ENCODE data around the gene SIDT2. TPM values are rescaled to one million over a fixed set of nuclear protein-coding genes. Genes with fewer than 3 reads are reported as not detected.
"Not testable (repeated sequence)": the region's sequence is repeated elsewhere in the genome, so short reads cannot be mapped to it uniquely, and the experiment has no call there.

The SIDT2 gene
- total and polyA plus RNA-seq, 5 donors, result 28.6 to 57.4 (median 39.1) TPM

DNA sequence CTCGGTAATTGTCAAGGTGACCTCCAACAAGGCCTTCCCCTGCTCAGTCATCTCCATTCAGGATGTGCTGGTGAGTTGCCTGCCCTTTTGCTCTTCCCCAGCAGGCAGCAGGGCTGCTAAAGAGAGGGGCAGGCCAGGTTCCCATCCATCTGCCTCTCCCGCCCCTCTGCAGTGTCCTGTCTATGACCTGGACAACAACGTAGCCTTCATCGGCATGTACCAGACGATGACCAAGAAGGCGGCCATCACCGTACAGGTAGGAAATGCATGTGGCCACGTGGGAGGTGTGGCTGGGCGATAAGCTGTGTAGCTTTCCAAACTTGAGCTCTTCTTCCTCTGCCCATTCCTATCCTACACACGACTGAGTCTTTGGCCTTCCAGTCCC, 4.0 kb downstream of the SIDT2 start:
- intact Hi-C loops (cut with DNase I), result loop anchor here in 2 of 4 donors (5.0 kb wide), 2 partner anchors 35 to 45 kb away; no protein-coding TSS in a partner anchor
- Histone ChIP-seq H3K4me1 (ENCODE audit: control insufficient read depth, insufficient read depth, low read length) (peaks cover 17% of the 10 kb centered on the region), H3K27ac (ENCODE audit: low read length) (no peak overlapping the region), H3K4me3 (ENCODE audit: low read length) (no peak overlapping the region), H3K9me3 (ENCODE audit: control insufficient read depth, low read length) (no peaks in the 10 kb centered on the region), H3K27me3 (ENCODE audit: control insufficient read depth, insufficient read depth) (no peaks in the 10 kb centered on the region)
- WGBS, result 91% methylated on average over 10 of the region's 10 CpGs
- peak in 2 of 3 donors; percentile 26 to 35 for DNase-seq
- ATAC-seq, result no peak

- H3K9me3 ChIP-seq (ENCODE audit: control insufficient read depth, low read length); H3K27me3 ChIP-seq (ENCODE audit: control insufficient read depth, insufficient read depth); H3K27ac ChIP-seq (ENCODE audit: low read length); H3K4me3 ChIP-seq (ENCODE audit: low read length); ATAC-seq: not testable (repeated sequence)
- peak in 1 of 3 donors; percentile 13 for DNase-seq
- peaks cover 17% of the 10 kb centered on the region for H3K4me1 ChIP-seq (ENCODE audit: control insufficient read depth, insufficient read depth, low read length)
- intact Hi-C loops (cut with DNase I), result loop anchor here in 2 of 4 donors (5.0 kb wide), 2 partner anchors 34 to 44 kb away; no protein-coding TSS in a partner anchor
- 94% methylated on average over 13 of the region's 13 CpGs for WGBS
These were observed 4.6 kb downstream of the SIDT2 start for GRCh38 chr11:117183178-117183577.

DNA sequence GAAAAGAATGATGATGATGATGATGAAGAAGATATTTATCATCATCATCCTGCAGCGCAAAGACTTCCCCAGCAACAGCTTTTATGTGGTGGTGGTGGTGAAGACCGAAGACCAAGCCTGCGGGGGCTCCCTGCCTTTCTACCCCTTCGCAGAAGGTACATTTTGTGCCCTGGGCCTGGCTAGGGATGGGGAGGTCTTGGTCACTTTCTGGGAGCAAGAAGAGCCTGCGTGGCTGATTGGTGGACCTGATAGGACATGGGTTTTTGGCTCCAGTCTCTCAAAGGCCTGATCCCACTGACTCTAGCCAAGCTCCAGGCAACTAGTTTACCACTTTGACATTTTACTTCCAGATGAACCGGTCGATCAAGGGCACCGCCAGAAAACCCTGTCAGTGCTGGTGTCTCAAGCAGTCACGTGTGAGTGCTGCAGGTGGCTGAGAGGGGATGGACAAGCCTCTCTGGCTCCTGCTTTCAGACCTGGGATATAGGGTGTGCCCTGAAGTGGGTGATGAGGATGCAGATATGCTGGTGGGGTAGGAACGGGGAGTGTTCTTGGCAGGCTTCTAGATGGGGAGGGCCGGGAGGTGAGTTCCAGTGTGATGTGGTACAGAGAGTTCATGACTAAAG, 5.3 kb downstream of the SIDT2 start:
- Histone ChIP-seq H3K4me3 (ENCODE audit: low read length) (no peak overlapping the region), H3K27me3 (ENCODE audit: control insufficient read depth, insufficient read depth) (no peaks in the 10 kb centered on the region), H3K4me1 (ENCODE audit: control insufficient read depth, insufficient read depth, low read length) (peaks cover 15% of the 10 kb centered on the region), H3K27ac (ENCODE audit: low read length) (no peak overlapping the region), H3K9me3 (ENCODE audit: control insufficient read depth, low read length) (no peaks in the 10 kb centered on the region)
- ATAC-seq (no peak), DNase-seq (peak in 1 of 3 donors; percentile 17)
- WGBS, result 88% methylated on average over 11 of the region's 11 CpGs
- intact Hi-C loops (cut with DNase I), result loop anchor here in 2 of 4 donors (5.0 kb wide), 2 partner anchors 33 to 43 kb away; no protein-coding TSS in a partner anchor

DNA sequence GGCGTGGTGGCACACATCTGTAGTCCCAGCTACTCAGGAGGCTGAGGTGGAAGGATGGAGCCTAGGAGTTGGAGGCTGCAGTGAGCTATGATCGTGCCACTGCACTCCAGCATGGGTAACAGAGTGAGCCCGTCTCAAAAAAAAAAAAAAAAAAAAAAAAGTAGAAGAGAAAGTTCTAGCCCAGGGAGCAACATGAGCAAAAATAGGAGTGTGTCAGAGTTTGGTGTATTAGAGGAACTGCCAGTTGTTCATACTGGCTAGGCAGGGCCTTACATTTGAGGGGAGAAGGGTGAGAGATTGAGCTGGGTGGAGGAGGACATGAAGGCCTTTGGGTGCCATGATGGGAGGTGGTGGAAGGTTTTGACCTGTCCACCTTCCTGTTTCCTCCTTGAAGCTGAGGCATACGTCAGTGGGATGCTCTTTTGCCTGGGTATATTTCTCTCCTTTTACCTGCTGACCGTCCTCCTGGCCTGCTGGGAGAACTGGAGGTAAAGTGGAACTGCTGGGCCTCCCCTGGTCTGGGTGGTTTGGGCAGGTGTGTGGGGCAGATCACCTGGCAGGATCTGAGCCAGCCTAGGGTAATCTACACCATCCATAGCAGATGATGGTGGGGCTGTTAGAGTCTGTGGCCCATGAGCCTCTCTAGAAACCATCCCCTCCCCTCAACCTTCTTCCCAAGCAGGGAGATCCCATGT, 7.3 kb downstream of the SIDT2 start:
- H3K4me3 ChIP-seq (ENCODE audit: low read length), result no peak overlapping the region
- no peaks in the 10 kb centered on the region for H3K27me3 ChIP-seq (ENCODE audit: control insufficient read depth, insufficient read depth)
- 85% methylated on average over 5 of the region's 5 CpGs for WGBS
- H3K9me3 ChIP-seq (ENCODE audit: control insufficient read depth, low read length), result no peaks in the 10 kb centered on the region
- intact Hi-C loops (cut with DNase I), result loop anchor here in 1 of 4 donors (5.0 kb wide), 1 partner anchor 36 kb away; no protein-coding TSS in a partner anchor
- no peak overlapping the region for H3K27ac ChIP-seq (ENCODE audit: low read length)
- ATAC-seq (no peak), DNase-seq (peak in 2 of 3 donors; percentile 24 to 38)
- peaks cover 2% of the 10 kb centered on the region for H3K4me1 ChIP-seq (ENCODE audit: control insufficient read depth, insufficient read depth, low read length)

DNA sequence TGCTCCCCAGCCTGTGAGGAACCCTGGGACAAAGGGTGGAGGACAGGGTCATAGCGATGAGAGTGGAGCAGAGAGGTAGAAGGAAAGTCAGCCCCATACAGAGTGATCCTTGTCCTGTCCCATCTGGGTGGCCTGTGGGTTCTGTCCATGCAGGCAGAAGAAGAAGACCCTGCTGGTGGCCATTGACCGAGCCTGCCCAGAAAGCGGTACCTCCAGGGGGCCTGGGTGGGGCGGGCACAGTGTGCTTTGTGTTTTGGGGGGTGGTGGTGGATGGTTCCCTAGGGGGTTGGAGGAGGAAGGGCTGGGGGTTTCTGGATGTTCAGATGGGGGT, 7.9 kb downstream of the SIDT2 start:
- ATAC-seq (no peak), DNase-seq (peak in 1 of 3 donors; percentile 35)
- no peak overlapping the region for H3K4me3 ChIP-seq (ENCODE audit: low read length)
- no peaks in the 10 kb centered on the region for H3K9me3 ChIP-seq (ENCODE audit: control insufficient read depth, low read length)
- 95% methylated on average over 4 of the region's 4 CpGs for WGBS
- no peaks in the 10 kb centered on the region for H3K27me3 ChIP-seq (ENCODE audit: control insufficient read depth, insufficient read depth)
- H3K27ac ChIP-seq (ENCODE audit: low read length), result no peak overlapping the region
- H3K4me1 ChIP-seq (ENCODE audit: control insufficient read depth, insufficient read depth, low read length), result no peaks in the 10 kb centered on the region
- intact Hi-C loops (cut with DNase I), result loop anchor here in 1 of 4 donors (5.0 kb wide), 1 partner anchor 36 kb away; no protein-coding TSS in a partner anchor

DNA sequence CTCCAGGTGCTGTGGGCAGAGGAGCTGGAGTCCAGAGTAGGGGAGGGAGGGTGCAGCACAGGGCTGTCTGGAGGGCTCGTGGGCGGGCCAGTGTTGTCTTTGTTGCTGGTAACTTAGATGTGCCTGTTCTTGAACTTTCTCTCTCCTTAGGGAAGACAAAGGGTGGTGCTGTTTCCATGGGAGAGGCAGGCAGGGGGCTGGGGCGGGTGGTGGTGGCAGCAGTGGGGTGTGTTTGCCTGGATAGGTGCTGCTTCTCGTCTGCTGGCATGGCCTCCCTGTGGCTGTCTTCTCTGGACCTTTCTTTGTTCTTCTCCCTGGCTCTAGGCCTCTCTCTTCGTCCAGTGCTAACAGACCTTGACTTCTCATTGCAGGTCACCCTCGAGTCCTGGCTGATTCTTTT, 8.5 kb downstream of the SIDT2 start:
- Histone ChIP-seq H3K27me3 (ENCODE audit: control insufficient read depth, insufficient read depth) (no peaks in the 10 kb centered on the region), H3K9me3 (ENCODE audit: control insufficient read depth, low read length) (no peaks in the 10 kb centered on the region), H3K4me3 (ENCODE audit: low read length) (no peak overlapping the region), H3K27ac (ENCODE audit: low read length) (no peak overlapping the region), H3K4me1 (ENCODE audit: control insufficient read depth, insufficient read depth, low read length) (no peaks in the 10 kb centered on the region)
- DNase-seq (peak in 1 of 3 donors; percentile 46), ATAC-seq (no peak)
- intact Hi-C loops (cut with DNase I), result loop anchor here in 1 of 4 donors (5.0 kb wide), 1 partner anchor 35 kb away; no protein-coding TSS in a partner anchor
- WGBS, result 80% methylated on average over 6 of the region's 6 CpGs

GRCh38 chr11:117187428-117187798, 8.9 kb downstream of the SIDT2 start:
- WGBS, result 84% methylated on average over 13 of the region's 13 CpGs
- no peaks in the 10 kb centered on the region for H3K4me1 ChIP-seq (ENCODE audit: control insufficient read depth, insufficient read depth, low read length)
- H3K27me3 ChIP-seq (ENCODE audit: control insufficient read depth, insufficient read depth), result no peaks in the 10 kb centered on the region
- peak in 1 of 3 donors; percentile 52 for DNase-seq
- ATAC-seq, result no peak
- no peak overlapping the region for H3K4me3 ChIP-seq (ENCODE audit: low read length)
- intact Hi-C loops (cut with DNase I), result loop anchor here in 1 of 4 donors (5.0 kb wide), 1 partner anchor 35 kb away; no protein-coding TSS in a partner anchor
- no peak overlapping the region for H3K27ac ChIP-seq (ENCODE audit: low read length)
- no peaks in the 10 kb centered on the region for H3K9me3 ChIP-seq (ENCODE audit: control insufficient read depth, low read length)

DNA sequence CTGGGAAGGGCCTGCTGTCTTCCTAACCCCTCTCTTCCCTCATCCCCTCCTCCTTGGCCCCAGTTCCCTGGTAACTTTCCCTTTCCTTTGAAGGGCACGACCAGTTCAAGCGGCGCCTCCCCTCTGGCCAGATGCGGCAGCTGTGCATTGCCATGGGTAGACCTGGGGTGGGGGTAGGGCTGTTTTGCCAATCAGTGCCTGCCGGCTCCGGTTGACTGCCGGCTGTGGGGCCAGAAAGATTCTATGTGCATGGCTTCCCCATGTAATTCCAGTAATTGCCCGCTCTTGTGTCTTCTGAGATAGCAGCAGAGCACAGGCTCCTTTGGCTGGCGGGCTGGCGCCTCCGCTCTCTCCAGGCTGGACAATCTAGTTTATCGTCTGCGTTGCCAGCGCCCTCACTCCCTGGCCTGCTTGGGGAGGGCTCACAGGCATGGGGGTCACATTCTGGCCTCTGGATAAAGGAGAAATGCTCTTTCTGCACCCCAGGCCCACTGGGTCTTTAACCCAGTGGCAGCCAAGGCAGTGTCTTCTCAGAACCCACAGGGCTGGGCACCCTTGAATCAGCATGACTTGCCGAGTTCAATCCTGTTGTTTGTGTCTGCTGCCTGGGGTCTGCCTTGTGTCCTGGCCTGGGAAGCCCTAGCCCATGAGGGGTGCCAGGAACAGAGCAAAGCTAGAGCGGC, 9.4 kb downstream of the SIDT2 start:
- DNase-seq, result peak in 2 of 3 donors; percentile 43
- H3K4me1 ChIP-seq (ENCODE audit: control insufficient read depth, insufficient read depth, low read length), result no peaks in the 10 kb centered on the region
- ATAC-seq, result no peak
- H3K9me3 ChIP-seq (ENCODE audit: control insufficient read depth, low read length), result no peaks in the 10 kb centered on the region
- intact Hi-C loops (cut with DNase I), result loop anchor here in 1 of 4 donors (5.0 kb wide), 1 partner anchor 34 kb away; no protein-coding TSS in a partner anchor
- no peaks in the 10 kb centered on the region for H3K27me3 ChIP-seq (ENCODE audit: control insufficient read depth, insufficient read depth)
- no peak overlapping the region for H3K27ac ChIP-seq (ENCODE audit: low read length)
- 90% methylated on average over 16 of the region's 16 CpGs for WGBS
- H3K4me3 ChIP-seq (ENCODE audit: low read length), result no peak overlapping the region

- Histone ChIP-seq H3K4me3 (ENCODE audit: low read length) (no peak overlapping the region), H3K4me1 (ENCODE audit: control insufficient read depth, insufficient read depth, low read length) (no peaks in the 10 kb centered on the region), H3K9me3 (ENCODE audit: control insufficient read depth, low read length) (no peaks in the 10 kb centered on the region), H3K27me3 (ENCODE audit: control insufficient read depth, insufficient read depth) (no peaks in the 10 kb centered on the region), H3K27ac (ENCODE audit: low read length) (no peak overlapping the region)
- peak in 2 of 3 donors; percentile 73 to 77 for DNase-seq
- peak in 1 of 2 donors; percentile 17 for ATAC-seq
- WGBS, result 81% methylated on average over 20 of the region's 20 CpGs
- intact Hi-C loops (cut with DNase I), result loop anchor here in 1 of 4 donors (5.0 kb wide), 1 partner anchor 34 kb away; no protein-coding TSS in a partner anchor
These were observed 10.1 kb downstream of the SIDT2 start for GRCh38 chr11:117188620-117189081.

- no peaks in the 10 kb centered on the region for H3K9me3 ChIP-seq (ENCODE audit: control insufficient read depth, low read length)
- intact Hi-C loops (cut with DNase I), result loop anchor here in 1 of 4 donors (5.0 kb wide), 1 partner anchor 33 kb away; no protein-coding TSS in a partner anchor
- no peak overlapping the region for H3K4me3 ChIP-seq (ENCODE audit: low read length)
- DNase-seq, result peak in 1 of 3 donors; percentile 64
- no peaks in the 10 kb centered on the region for H3K4me1 ChIP-seq (ENCODE audit: control insufficient read depth, insufficient read depth, low read length)
- ATAC-seq, result peak in 1 of 2 donors; percentile 10
- 90% methylated on average over 22 of the region's 22 CpGs for WGBS
- no peaks in the 10 kb centered on the region for H3K27me3 ChIP-seq (ENCODE audit: control insufficient read depth, insufficient read depth)
- no peak overlapping the region for H3K27ac ChIP-seq (ENCODE audit: low read length)
These were observed 10.8 kb downstream of the SIDT2 start for GRCh38 chr11:117189191-117189940.
